ENCODE data around the gene ANO2.

ANO2 gene

DNA sequence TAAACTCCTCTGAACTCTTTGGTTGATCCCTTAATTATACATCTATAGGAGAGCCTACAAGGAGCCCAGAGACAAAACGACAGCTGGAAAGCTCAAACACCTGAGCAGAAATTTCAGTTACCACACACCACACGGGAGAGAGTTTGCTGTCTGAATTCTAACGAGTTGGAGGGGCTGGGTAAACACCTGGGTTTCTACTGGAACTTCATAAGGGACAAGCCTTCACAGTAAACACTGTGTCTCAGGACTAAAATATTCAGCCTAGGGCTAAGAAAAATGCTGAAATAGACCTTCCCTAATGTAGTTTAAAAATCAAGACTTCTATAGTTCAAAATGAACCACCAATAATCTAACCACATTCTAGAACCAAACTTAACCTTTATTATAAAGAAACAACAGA is 9.6 kb upstream of the ANO2 start:
- DNase-seq (ENCODE audit: low read depth) = no peak
- H3K4me3 ChIP-seq (ENCODE audit: low read depth, low read length) = no peak overlapping the region
- in situ Hi-C loops (cut with HindIII; ENCODE audit: low sequenced_read_pairs) = no loop called here

GRCh38 chr12:5953835-5954586 is 9.0 kb upstream of the ANO2 start:
- in situ Hi-C loops (cut with HindIII; ENCODE audit: low sequenced_read_pairs) = no loop called here
- DNase-seq (ENCODE audit: low read depth) = no peak
- TF ChIP-seq, protein P1, sequence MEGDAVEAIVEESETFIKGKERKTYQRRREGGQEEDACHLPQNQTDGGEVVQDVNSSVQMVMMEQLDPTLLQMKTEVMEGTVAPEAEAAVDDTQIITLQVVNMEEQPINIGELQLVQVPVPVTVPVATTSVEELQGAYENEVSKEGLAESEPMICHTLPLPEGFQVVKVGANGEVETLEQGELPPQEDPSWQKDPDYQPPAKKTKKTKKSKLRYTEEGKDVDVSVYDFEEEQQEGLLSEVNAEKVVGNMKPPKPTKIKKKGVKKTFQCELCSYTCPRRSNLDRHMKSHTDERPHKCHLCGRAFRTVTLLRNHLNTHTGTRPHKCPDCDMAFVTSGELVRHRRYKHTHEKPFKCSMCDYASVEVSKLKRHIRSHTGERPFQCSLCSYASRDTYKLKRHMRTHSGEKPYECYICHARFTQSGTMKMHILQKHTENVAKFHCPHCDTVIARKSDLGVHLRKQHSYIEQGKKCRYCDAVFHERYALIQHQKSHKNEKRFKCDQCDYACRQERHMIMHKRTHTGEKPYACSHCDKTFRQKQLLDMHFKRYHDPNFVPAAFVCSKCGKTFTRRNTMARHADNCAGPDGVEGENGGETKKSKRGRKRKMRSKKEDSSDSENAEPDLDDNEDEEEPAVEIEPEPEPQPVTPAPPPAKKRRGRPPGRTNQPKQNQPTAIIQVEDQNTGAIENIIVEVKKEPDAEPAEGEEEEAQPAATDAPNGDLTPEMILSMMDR (IDR thresholded peaks at IDR 0.05; ENCODE audit: low read depth, low read length, missing control alignments) = no peak
- no peak overlapping the region for H3K4me3 ChIP-seq (ENCODE audit: low read depth, low read length)

More for the DNA sequence above, 9.6 kb upstream of the ANO2 start:
- TF ChIP-seq, protein P1 (IDR thresholded peaks at IDR 0.05; ENCODE audit: low read depth, low read length, missing control alignments) = no peak

- in situ Hi-C loops (cut with HindIII; ENCODE audit: low sequenced_read_pairs) = no loop called here
- TF ChIP-seq, protein P1 (IDR thresholded peaks at IDR 0.05; ENCODE audit: low read depth, low read length, missing control alignments) = no peak
- no peak overlapping the region for H3K4me3 ChIP-seq (ENCODE audit: low read depth, low read length)
- no peak for DNase-seq (ENCODE audit: low read depth)
These were observed 7.0 kb upstream of the ANO2 start for GRCh38 chr12:5952031-5952430.

- in situ Hi-C loops (cut with HindIII; ENCODE audit: low sequenced_read_pairs) = no loop called here
- TF ChIP-seq, protein P1 (IDR thresholded peaks at IDR 0.05; ENCODE audit: low read depth, low read length, missing control alignments) = no peak
These were observed 3.6 kb upstream of the ANO2 start for GRCh38 chr12:5948696-5949095.

GRCh38 chr12:5947006-5947405 is 1.9 kb upstream of the ANO2 start:
- DNase-seq (ENCODE audit: low read depth) = no peak
- H3K4me3 ChIP-seq (ENCODE audit: low read depth, low read length) = no peak overlapping the region
- in situ Hi-C loops (cut with HindIII; ENCODE audit: low sequenced_read_pairs) = no loop called here
- TF ChIP-seq, protein P1 (IDR thresholded peaks at IDR 0.05; ENCODE audit: low read depth, low read length, missing control alignments) = no peak

More at GRCh38 chr12:5948696-5949095, 3.6 kb upstream of the ANO2 start:
- no peak for DNase-seq (ENCODE audit: low read depth)
- H3K4me3 ChIP-seq (ENCODE audit: low read depth, low read length) = no peak overlapping the region

- no peak overlapping the region for H3K4me3 ChIP-seq (ENCODE audit: low read depth, low read length)
- in situ Hi-C loops (cut with HindIII; ENCODE audit: low sequenced_read_pairs) = no loop called here
- TF ChIP-seq, protein P1 (IDR thresholded peaks at IDR 0.05; ENCODE audit: low read depth, low read length, missing control alignments) = no peak
- no peak for DNase-seq (ENCODE audit: low read depth)
These were observed 1.3 kb upstream of the ANO2 start for GRCh38 chr12:5946388-5946787.

All from astrocyte of the cerebellum (primary cell).